Measurements from ENCODE around the gene SLC7A11.
A peak's percentile ranks its signal among the peaks of the same experiment; 100 is the strongest.
"Not testable (repeated sequence)": the region's sequence is repeated elsewhere in the genome, so short reads cannot be mapped to it uniquely, and the experiment has no call there.

SLC7A11 gene

GRCh38 chr4:138243369-138243768, 1.2 kb upstream of the SLC7A11 start:
- DNase-seq = no peak

GRCh38 chr4:138242834-138243156, 646 bp upstream of the SLC7A11 start:
- no peak for DNase-seq

GRCh38 chr4:138241281-138242075, 671 bp downstream of the SLC7A11 start:
- DNase-seq = peak in 6 of 56 donors; percentile 4 to 20 (median 8)

- no peak for DNase-seq
Observed at GRCh38 chr4:138239491-138239890, 2.7 kb downstream of the SLC7A11 start.

- DNase-seq = no peak
Observed at GRCh38 chr4:138238521-138239292, 3.4 kb downstream of the SLC7A11 start.

- DNase-seq = not testable (repeated sequence)
Observed at GRCh38 chr4:138237132-138237531, 5.0 kb downstream of the SLC7A11 start.

GRCh38 chr4:138236037-138236436, 6.1 kb downstream of the SLC7A11 start:
- DNase-seq = no peak

GRCh38 chr4:138235419-138235952, 6.7 kb downstream of the SLC7A11 start:
- no peak for DNase-seq

GRCh38 chr4:138234248-138234647, 7.9 kb downstream of the SLC7A11 start:
- DNase-seq = no peak

GRCh38 chr4:138233313-138234034, 8.7 kb downstream of the SLC7A11 start:
- no peak for DNase-seq

- DNase-seq = no peak
Observed at GRCh38 chr4:138232364-138232763, 9.8 kb downstream of the SLC7A11 start.

- no peak for DNase-seq
Observed at GRCh38 chr4:138230048-138230447, 12.1 kb downstream of the SLC7A11 start.

GRCh38 chr4:138229160-138229559, 13.0 kb downstream of the SLC7A11 start:
- DNase-seq = no peak

GRCh38 chr4:138226351-138226750, 15.8 kb downstream of the SLC7A11 start:
- DNase-seq = no peak

- DNase-seq = no peak
Observed at GRCh38 chr4:138225477-138225876, 16.7 kb downstream of the SLC7A11 start.

GRCh38 chr4:138224614-138225013, 17.5 kb downstream of the SLC7A11 start:
- no peak for DNase-seq

GRCh38 chr4:138223231-138223910, 18.8 kb downstream of the SLC7A11 start:
- DNase-seq = no peak

- DNase-seq = peak in 5 of 56 donors; percentile 0 to 10 (median 4)
Observed at GRCh38 chr4:138222046-138222445, 20.1 kb downstream of the SLC7A11 start.

GRCh38 chr4:138218976-138219375, 23.2 kb downstream of the SLC7A11 start:
- no peak for DNase-seq

- DNase-seq = peak in 35 of 56 donors; percentile 2 to 76 (median 24)
Observed at GRCh38 chr4:138217567-138217966, 24.6 kb downstream of the SLC7A11 start.

GRCh38 chr4:138216272-138216867, 25.8 kb downstream of the SLC7A11 start:
- DNase-seq = no peak

All from amygdala (tissue), 56 donors.